Dermis blood vessel endothelial cell (primary cell): Measurements from ENCODE around the gene BDKRB2. TPM values are rescaled to one million over a fixed set of nuclear protein-coding genes. Genes with fewer than 3 reads are reported as not detected.
A peak's percentile ranks its signal among the peaks of the same experiment; 100 is the strongest.

Source experiments
- DNase-seq: peaks from one replicate; pipeline ENCODE4 v3.0.0; 2010
- total RNA-seq: library from RNA; depleted of rRNA; stranded (reverse); fragments of >200 nt; gene quantifications from 2 replicates; pipeline ENCODE4 v1.2.3, GENCODE V29; 2014

BDKRB2 gene
- total RNA-seq = 0.05 and 0.34 TPM in 2 replicates

GRCh38 chr14:96204151-96205058 lies at the start of gene BDKRB2:
TSS of gene BDKRB2 (plus strand) at chr14:96204839. CDS start at chr14:96237108, 32,269 bp downstream.
- DNase-seq = peak; percentile 50

DNA sequence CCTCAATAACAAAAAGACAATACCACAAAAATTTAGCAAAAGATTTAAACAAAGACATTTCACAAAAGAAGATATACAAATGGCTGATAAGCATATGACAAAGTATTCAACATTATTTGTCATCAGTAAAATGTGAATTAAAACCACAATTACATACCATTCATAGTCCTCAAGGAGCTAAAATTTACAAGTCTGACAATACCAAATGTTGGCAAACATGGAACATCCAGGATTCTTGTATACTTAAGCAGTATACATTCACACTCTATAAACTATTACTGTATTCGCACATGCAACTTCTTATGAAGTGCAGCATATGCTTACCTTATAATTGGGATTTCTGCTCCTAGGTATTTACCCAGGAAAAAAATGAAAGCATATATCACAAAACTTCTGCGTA lies 49.7 kb upstream of the BDKRB2 start:
- DNase-seq = no peak

DNA sequence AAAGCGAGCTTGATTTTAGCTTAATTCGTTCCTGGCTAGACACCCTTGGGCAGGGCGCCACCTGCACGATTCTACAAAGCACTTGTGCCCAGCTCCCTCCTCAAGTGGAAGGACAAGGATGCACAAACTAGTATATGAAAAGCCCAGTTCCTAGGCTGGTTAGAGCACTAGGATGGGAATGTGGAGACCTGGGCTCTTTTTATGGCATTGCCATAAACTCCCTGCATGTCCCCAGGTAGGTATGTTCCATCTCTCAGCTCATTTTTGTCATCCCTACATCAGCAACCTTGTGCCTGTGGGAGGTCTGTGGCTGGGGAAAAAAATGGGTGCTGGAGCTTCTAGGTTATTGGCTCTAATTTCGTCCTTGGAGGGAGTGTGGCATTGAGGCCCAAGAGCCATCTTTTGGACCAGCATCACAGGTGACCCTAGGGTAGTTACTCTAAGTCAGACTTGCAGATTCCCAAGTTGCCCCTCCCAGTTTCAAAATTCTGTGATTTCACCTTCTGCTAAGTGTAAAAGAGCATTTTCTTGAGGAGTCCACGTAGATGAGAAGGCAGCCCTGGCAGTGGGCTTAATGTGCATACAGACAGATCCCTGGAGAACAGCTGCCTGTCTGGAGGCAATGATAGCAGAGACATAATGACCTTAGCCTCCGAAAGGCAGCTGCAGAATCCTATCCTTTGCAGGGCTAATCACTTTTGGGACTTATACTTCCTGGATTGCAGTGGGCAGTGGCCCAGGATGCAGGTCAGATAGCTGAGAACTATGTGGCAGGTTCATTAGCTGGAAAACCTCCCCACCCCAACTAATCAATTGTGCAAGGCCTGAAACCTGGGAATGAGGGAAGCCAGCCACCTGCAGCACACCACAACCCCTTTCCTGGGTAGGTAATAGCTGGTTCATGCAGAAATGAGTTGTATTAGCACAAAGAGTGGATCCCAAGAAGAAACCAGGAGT lies 47.6 kb upstream of the BDKRB2 start:
- no peak for DNase-seq

GRCh38 chr14:96158735-96159134 lies 45.9 kb upstream of the BDKRB2 start:
- no peak for DNase-seq

DNA sequence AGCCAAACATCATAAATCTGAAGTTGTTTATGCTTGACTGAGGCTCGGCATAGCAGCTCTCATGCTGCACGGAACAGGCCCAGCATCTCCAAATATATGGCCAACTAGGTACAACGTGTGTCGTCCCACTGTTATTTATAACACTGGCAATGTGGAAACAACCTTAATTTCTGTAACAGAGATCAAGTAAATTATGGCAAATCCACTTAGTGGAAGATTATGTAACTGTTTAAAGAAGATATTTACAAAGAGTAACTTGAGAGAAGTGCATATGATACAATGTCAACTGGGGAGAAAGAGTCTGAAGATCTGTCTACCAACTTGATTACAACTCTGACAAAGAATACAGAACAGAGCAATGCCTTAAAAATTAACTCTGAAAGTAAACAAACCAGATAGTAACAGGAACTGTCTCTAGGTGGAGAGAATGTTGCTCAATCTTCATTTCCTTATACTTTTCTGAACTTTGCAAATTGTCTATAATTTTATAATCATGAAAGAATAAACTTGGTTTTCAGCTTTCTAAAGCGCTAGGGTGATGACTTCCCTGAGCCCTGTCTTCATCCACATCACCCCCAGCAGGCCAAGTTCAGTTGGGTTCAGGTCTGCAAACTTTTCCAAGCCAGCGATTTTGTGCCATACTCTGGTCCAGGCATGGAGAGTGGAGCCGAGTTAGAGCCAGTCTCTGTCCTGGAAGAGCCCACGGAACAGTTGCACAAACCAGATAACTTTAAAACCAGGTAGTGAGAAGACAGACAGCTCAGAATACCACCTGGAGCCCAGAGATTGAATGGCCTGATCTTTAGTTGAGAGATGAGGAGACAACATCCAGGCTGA lies 44.3 kb upstream of the BDKRB2 start:
- no peak for DNase-seq

GRCh38 chr14:96160913-96161310 lies 43.7 kb upstream of the BDKRB2 start:
- DNase-seq = no peak

- no peak for DNase-seq
Observed at GRCh38 chr14:96161636-96162035, 43.0 kb upstream of the BDKRB2 start.

GRCh38 chr14:96162265-96162664 lies 42.4 kb upstream of the BDKRB2 start:
- DNase-seq = no peak

DNA sequence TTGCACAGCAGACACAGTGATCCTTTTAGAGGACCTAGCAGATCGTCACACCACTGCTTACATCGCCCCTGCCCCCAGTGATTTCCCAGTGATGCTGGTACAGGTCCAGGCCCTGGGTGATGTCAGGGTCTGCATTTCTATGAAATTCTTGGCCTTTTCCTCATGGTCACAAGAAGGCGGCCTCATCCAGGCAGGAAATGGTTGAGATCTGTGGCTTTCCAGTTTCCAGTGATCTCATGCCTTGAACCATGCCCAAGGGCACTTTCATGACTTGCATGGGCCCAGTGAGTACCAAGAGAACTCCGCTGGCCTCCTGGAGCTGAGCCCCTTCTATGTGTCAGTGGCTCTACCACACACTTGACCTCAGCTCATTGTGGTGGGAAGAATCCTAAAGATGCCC lies 41.9 kb upstream of the BDKRB2 start:
- DNase-seq = no peak

DNA sequence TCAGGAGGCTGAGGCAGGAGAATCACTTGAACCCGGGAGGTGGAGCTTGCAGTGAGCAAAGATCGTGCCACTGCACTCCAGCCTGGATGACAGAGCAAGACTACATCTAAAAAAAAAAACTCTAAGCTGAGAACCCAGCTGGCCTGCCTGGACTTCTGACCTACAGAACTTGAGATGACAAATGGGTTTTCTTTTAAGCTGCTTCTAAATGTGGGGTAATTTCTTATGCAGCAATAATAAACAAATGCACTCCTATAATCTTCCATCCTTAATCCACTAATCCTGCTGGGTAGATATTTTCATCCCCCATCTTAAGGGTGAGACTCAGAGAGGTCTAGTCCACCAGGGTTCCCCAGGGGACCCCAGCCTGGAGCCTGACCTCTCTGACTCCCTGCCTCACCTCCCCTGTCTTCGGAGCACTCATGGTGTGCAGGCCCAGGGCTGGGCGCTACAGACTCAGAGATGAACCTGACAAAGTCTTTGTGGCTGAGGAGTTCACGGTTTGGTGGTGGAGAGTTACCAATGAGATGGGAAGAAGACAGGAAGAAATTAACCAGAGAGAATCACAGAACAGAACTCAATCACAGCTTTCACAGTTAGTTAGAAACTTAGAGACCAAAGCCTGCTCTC lies 39.7 kb upstream of the BDKRB2 start:
- DNase-seq = no peak

DNA sequence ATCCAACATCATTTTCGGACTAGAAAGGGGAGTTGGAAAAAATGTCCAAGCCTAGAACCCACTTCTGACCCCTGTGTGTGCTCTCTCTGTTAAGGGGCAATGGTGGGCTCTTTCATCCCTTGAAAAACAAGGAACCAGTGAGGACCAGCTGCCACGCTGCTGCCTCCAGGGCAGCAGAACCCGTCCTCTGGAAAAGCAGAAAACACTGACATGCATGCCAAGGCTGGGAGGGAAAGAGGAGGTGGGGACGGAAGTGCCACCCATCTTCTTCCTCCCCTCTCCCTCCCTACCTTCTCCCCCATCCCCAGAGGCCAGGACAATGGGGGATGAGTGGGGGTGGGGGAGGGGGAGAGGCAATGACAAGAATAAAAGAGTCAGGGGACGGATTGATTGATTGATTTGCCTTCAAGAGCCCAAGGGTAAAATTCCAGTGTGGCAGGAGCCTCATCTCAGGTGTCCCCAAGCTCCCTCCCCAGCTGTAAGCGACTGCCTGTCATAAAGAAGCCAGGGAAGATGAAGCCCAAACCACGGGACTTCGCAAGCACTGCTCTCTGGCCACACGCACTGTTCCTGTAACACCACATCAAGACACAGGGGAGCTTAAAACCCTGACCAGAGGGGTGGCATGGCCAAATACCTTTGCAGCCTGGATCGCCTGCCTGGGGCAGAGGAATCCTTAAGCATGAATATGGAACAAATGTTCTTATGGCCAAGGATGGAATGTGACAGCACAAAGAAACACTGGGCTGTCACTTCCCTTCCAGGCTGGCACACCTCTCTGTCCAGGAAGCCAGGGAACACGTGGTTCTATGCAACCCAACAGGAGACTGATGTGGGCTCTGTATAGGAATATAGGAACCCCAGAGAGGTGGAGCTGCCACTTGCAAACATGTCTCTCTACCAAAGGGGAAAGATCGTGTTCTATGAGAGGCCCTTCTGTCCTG lies 38.9 kb upstream of the BDKRB2 start:
- DNase-seq = no peak

GRCh38 chr14:96166461-96167223 lies 38.0 kb upstream of the BDKRB2 start:
- DNase-seq = no peak

DNA sequence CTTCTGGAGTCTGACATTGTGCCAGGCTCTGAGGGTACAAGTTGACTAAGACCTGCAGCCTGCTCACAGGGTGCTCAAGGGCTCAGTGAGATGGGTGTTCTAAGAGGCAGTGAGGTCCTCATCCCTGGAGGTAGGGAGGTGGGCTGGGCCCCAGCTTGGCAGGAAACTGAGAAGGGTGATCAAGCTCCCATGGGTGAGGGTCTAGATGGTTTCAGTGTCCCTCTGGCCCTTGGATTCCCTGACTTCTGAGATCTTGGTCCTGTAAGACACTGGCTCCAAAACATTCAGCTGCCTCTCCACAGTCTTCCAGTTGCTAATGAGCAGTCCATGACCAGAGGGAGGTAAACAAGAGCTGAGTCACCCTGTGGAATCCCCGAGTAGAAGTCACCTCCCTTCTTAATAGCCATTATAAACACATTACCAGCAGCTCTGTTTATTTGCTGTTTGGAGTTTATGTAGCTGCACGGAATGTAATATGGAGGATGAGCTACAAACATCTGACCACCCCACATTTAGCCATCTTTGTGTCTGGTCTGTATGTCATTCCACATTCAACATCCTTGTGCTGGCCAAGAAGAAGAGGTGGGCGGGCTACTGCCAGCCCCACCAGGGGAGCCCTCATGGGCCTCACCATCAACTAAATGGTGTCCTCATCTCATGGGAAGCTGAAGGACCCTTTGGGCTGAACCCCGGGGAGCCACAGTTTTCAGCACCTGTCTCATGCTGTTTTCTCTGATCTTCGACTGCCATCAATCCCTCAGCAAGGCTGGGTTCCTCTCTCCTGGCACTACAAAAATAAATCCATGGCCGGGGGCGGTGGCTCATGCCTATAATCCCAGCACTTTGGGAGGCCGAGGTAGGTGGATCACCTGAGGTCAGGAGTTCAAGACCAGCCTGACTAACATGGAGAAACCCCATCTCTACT lies 37.2 kb upstream of the BDKRB2 start:
- peak; percentile 10 for DNase-seq

DNA sequence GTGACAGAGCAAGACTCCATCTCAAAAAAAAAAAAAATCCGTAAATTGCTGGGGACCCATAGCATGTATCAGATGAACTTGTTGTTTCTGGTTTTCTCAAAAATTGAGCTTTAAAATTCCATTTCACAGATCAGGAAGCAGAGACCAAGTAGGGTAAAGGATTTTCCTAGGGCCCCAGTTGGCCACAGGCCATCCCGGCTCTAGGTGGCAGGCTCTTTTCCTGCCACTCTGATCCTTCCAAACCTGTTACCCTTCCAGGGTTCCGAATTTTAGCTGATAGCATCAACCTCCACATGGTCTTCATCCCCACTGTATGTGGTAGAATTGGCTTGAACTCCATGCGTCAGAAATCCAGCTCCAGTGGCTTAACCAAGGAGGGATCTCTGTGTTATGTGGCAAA lies 36.1 kb upstream of the BDKRB2 start:
- no peak for DNase-seq

DNA sequence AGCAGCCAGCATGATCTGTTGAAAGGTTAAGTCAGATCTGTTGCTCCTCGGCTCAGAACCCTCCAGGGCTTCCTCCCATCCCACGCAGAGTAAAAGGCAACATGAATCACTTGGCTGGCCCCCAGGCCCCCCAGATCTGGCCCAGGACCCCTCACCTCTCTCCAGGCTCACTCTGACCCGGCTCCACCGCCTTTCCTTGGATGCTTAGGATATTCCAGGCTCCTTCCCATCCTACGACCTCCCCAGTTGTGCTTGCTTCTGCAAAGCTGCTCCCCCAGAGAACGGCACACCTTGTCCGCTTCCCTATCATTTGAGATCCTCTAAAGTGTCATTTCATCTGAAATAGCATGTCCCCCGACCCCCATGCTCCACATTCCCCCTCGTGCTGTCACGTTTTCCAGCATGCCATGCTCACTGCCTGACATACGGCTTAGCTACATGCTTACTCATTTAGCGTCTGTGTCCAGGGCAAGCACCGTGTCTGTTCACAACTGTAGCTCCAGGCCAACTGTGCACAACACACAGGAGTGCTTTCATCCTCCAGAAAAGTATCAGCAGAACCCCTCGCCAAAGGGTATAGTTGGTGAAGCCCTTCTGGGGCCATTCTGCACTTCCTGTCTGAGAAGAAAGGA lies 33.6 kb upstream of the BDKRB2 start:
- no peak for DNase-seq

DNA sequence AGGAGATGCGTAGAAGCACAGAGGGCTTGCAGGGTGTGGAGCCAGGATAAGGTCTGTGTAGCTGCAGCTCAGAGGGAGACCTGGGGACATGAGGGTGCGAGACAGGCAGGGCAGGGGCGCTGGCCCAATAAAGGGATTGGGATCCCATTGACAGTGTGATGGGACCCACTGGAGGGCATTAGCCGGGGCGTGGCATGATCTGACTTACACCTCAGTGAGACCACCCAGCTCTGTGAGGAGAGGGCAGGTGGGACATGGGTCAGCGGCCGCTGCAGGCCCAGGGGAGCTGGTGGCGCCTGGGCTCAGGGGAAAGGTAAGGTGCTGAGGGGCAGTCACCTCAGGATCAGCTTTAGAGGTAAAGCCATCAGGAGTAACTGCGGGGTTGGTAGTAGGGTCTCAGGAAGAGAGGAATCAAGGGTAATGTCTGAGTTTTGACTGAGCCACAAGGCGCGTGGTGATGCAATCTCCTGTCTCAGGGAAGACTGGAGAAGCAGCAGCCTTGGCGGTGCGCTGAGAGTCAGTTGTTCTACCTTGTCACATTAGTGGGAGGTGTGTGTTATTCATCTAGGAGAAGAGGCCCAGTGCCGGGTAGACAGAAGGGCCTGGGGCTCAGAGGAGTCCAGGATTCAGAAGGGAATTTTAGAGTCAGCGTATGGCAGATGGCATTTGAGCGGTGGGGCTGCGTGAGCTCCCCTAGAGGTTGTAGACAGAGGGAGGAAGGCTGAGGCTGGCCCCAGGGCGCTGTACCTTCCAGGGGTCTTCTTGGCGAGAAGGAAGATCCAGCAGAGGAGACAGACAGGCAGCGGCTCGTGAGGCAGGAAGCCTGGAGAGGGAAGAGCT lies 30.8 kb upstream of the BDKRB2 start:
- DNase-seq = no peak

- DNase-seq = no peak
Observed at GRCh38 chr14:96176275-96176674, 28.4 kb upstream of the BDKRB2 start.
